Measurements from ENCODE around the gene N4BP2L2. TPM values are rescaled to one million over a fixed set of nuclear protein-coding genes. Genes with fewer than 3 reads are reported as not detected.

Gene N4BP2L2
- total RNA-seq, 1 donor from 2014 or later: 168 TPM

- Mint-ChIP-seq H3K27me3 (ENCODE audit: low read depth) (no peaks in the 10 kb centered on the region), H3K4me3 (no peak overlapping the region), H3K4me1 (peaks cover 2% of the 10 kb centered on the region), H3K36me3 (peaks cover 29% of the 10 kb centered on the region), H3K27ac (no peak overlapping the region), H3K9me3 (no peaks in the 10 kb centered on the region)
- TF ChIP-seq, protein P1, sequence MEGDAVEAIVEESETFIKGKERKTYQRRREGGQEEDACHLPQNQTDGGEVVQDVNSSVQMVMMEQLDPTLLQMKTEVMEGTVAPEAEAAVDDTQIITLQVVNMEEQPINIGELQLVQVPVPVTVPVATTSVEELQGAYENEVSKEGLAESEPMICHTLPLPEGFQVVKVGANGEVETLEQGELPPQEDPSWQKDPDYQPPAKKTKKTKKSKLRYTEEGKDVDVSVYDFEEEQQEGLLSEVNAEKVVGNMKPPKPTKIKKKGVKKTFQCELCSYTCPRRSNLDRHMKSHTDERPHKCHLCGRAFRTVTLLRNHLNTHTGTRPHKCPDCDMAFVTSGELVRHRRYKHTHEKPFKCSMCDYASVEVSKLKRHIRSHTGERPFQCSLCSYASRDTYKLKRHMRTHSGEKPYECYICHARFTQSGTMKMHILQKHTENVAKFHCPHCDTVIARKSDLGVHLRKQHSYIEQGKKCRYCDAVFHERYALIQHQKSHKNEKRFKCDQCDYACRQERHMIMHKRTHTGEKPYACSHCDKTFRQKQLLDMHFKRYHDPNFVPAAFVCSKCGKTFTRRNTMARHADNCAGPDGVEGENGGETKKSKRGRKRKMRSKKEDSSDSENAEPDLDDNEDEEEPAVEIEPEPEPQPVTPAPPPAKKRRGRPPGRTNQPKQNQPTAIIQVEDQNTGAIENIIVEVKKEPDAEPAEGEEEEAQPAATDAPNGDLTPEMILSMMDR (IDR thresholded peaks at IDR 0.05; ENCODE audit: unreplicated experiment): no peak
- no peak for DNase-seq (ENCODE audit: low spot score in 2 of 2, unreplicated experiment in 2 of 2)
These were observed 12.8 kb downstream of the N4BP2L2 start for GRCh38 chr13:32525766-32526165.

DNA sequence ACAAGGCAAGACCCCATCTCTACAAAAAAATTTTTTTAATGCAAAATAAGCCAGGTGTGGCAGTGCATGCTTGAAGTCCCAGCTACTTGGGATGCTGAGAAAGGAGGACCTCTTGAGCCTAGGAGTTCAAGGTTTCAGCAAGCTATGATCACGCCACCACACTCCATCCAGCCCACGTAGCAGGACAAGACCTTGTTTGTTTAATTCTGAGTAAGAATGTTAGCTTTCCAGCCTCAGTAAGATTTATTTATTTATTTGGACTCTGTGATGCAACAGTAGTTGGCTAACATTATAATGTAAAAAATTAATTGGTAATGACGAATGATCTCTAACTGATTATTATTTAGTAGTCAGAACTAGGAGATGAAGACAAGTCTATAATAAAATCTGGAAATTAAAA is 23.3 kb downstream of the N4BP2L2 start:
- Mint-ChIP-seq H3K4me1 (peaks cover 1% of the 10 kb centered on the region), H3K36me3 (peaks cover 27% of the 10 kb centered on the region), H3K9me3 (no peaks in the 10 kb centered on the region), H3K27ac (no peak overlapping the region), H3K4me3 (no peak overlapping the region), H3K27me3 (ENCODE audit: low read depth) (no peaks in the 10 kb centered on the region)
- no peak for DNase-seq (ENCODE audit: low spot score in 2 of 2, unreplicated experiment in 2 of 2)
- TF ChIP-seq, protein P1 (IDR thresholded peaks at IDR 0.05; ENCODE audit: unreplicated experiment): no peak

GRCh38 chr13:32511482-32511881 is 27.1 kb downstream of the N4BP2L2 start:
- Mint-ChIP-seq H3K27ac (no peak overlapping the region), H3K36me3 (peaks cover 19% of the 10 kb centered on the region), H3K4me1 (peaks cover 1% of the 10 kb centered on the region), H3K4me3 (no peak overlapping the region), H3K9me3 (no peaks in the 10 kb centered on the region), H3K27me3 (ENCODE audit: low read depth) (no peaks in the 10 kb centered on the region)
- TF ChIP-seq, protein P1 (IDR thresholded peaks at IDR 0.05; ENCODE audit: unreplicated experiment): no peak
- DNase-seq (ENCODE audit: low spot score in 2 of 2, unreplicated experiment in 2 of 2): no peak

DNA sequence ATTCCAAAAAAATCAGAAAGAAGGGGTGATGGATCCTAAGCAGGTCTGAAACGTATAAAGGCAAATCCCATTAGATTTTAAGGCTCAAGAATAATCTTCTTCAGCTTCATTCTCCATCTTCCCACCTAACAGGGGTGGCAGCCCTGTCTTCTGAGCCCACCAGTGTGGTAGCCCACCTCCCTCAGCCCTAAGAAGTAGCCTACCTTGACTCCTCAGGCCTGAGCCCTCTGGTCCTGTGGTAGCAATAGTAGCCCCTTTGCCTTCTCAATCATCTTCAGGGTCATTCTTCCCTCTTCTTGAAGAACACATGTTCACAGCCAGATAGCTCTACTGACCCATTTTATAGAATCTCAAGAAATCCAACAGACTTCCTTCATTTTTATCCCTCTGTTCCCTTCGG is 33.7 kb downstream of the N4BP2L2 start:
- H3K4me1 Mint-ChIP-seq: peaks cover 4% of the 10 kb centered on the region
- TF ChIP-seq, protein P1 (IDR thresholded peaks at IDR 0.05; ENCODE audit: unreplicated experiment): no peak
- peaks cover 21% of the 10 kb centered on the region for H3K36me3 Mint-ChIP-seq
- H3K27me3 Mint-ChIP-seq (ENCODE audit: low read depth): no peaks in the 10 kb centered on the region
- DNase-seq (ENCODE audit: low spot score in 2 of 2, unreplicated experiment in 2 of 2): no peak
- no peak overlapping the region for H3K4me3 Mint-ChIP-seq
- no peaks in the 10 kb centered on the region for H3K9me3 Mint-ChIP-seq
- H3K27ac Mint-ChIP-seq: no peak overlapping the region

DNA sequence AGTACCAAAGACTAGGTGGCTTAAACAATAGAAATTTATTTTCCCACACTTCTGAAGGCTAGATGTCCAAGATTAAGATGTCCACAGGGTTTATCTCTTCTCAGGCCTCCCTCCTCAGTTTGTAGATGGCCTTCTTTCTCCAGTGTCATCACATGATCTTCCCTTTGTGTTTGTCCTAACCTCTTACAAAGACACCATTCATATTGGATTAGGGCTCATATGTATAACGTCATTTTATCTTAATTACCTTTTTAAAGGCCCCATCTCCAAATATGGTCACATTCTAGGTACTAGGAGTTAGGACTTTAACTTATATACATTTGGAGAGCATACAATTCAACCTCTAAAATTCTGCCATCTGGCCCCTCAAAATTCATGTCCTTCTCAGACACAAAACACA is 34.3 kb downstream of the N4BP2L2 start:
- H3K27me3 Mint-ChIP-seq (ENCODE audit: low read depth): no peaks in the 10 kb centered on the region
- H3K4me3 Mint-ChIP-seq: no peak overlapping the region
- no peak overlapping the region for H3K27ac Mint-ChIP-seq
- no peak for DNase-seq (ENCODE audit: low spot score in 2 of 2, unreplicated experiment in 2 of 2)
- no peaks in the 10 kb centered on the region for H3K9me3 Mint-ChIP-seq
- TF ChIP-seq, protein P1 (IDR thresholded peaks at IDR 0.05; ENCODE audit: unreplicated experiment): no peak
- H3K36me3 Mint-ChIP-seq: peaks cover 20% of the 10 kb centered on the region
- peaks cover 4% of the 10 kb centered on the region for H3K4me1 Mint-ChIP-seq

- H3K27me3 Mint-ChIP-seq (ENCODE audit: low read depth): no peaks in the 10 kb centered on the region
- peaks cover 4% of the 10 kb centered on the region for H3K4me1 Mint-ChIP-seq
- H3K4me3 Mint-ChIP-seq: no peak overlapping the region
- DNase-seq (ENCODE audit: low spot score in 2 of 2, unreplicated experiment in 2 of 2): no peak
- no peaks in the 10 kb centered on the region for H3K9me3 Mint-ChIP-seq
- TF ChIP-seq, protein P1 (IDR thresholded peaks at IDR 0.05; ENCODE audit: unreplicated experiment): no peak
- no peak overlapping the region for H3K27ac Mint-ChIP-seq
- H3K36me3 Mint-ChIP-seq: peaks cover 15% of the 10 kb centered on the region
These were observed 34.9 kb downstream of the N4BP2L2 start for GRCh38 chr13:32503727-32504126.
